ENCODE data around the gene COQ10A. TPM values are rescaled to one million over a fixed set of nuclear protein-coding genes. Genes with fewer than 3 reads are reported as not detected.

COQ10A gene
- total and polyA plus RNA-seq, 10 of the 15 experiments (the other 5 are each of a cell fraction or from before 2014, with no cell fraction given) = 3.3 to 19.5 (median 6.9) TPM

- TF ChIP-seq EGR1 (IDR thresholded peaks at IDR 0.05; ENCODE audit: borderline replicate concordance in 1 of 2, low read depth in 2 of 2, low read length in 2 of 2) (peak in 1 of 2 experiments; percentile 55; a peak in 1 of 3 replicates), CREB1 (IDR thresholded peaks at IDR 0.05; ENCODE audit: low read depth) (0 out of 2 replicates have a peak, but pooled peaks have one; percentile 39), SP1 (IDR thresholded peaks at IDR 0.05; ENCODE audit: low read depth, low read length) (no peak), NKRF (conservative IDR thresholded peaks at IDR 0.05) (peak; percentile 95), HDGF (IDR thresholded peaks at IDR 0.05) (no peak), NR2C2 (IDR thresholded peaks at IDR 0.05; ENCODE audit: borderline replicate concordance, control insufficient read depth, insufficient read length, low read depth) (no peak), ESRRA (IDR thresholded peaks at IDR 0.05; ENCODE audit: low read length) (no peak), KLF5 (IDR thresholded peaks at IDR 0.05; ENCODE audit: partially characterized antibody) (peak; percentile 38), ZZZ3 (IDR thresholded peaks at IDR 0.05; ENCODE audit: control insufficient read depth, insufficient read length, low read depth) (no peak), ZNF217 (IDR thresholded peaks at IDR 0.05) (peak; percentile 79), SIN3A (IDR thresholded peaks at IDR 0.05; ENCODE audit: low read depth, low read length) (peak; percentile 80), SMAD5 (IDR thresholded peaks at IDR 0.05; ENCODE audit: low read depth) (no peak), RELB (IDR thresholded peaks at IDR 0.05; ENCODE audit: low read depth) (peak; percentile 55), CEBPB (IDR thresholded peaks at IDR 0.05; ENCODE audit: borderline replicate concordance in 1 of 2, low read depth in 2 of 2, low read length in 2 of 2) (no peak), KAT2A (conservative IDR thresholded peaks at IDR 0.05; ENCODE audit: control insufficient read depth, low read depth, low read length) (no peak), STAT1 (conservative IDR thresholded peaks at IDR 0.05) (0 out of 2 replicates have a peak, but pooled peaks have one; percentile 45), SMARCA5 (IDR thresholded peaks at IDR 0.05) (peak; percentile 99), RBBP5 (conservative IDR thresholded peaks at IDR 0.05) (no peak), ZNF24 (IDR thresholded peaks at IDR 0.05) (peak; percentile 59; the same call in 1 of the 2 replicates), MEF2B (IDR thresholded peaks at IDR 0.05; ENCODE audit: partially characterized antibody, poor library complexity, severe bottlenecking) (no peak), ZNF687 (IDR thresholded peaks at IDR 0.05) (peak; percentile 70; the same call in 1 of the 2 replicates), JUNB (IDR thresholded peaks at IDR 0.05) (no peak), IRF4 (IDR thresholded peaks at IDR 0.05; ENCODE audit: low read depth, low read length) (no peak)
Measured at GRCh38 chr12:56258068-56258819, 8.5 kb upstream of the COQ10A start, which contains the start of gene ANKRD52 (continued).
